Heart left ventricle (tissue), 16 donors: Measurements from ENCODE around the gene NPAS1. TPM values are rescaled to one million over a fixed set of nuclear protein-coding genes. Genes with fewer than 3 reads are reported as not detected.

ENCODE experiments used
- ATAC-seq, 4 donors: fragments of 200-7000 bp; cut with Tn5 transposase; one replicate each; pipeline ENCODE4 v1.9.1; 2020 to 2022; ENCODE audit warnings: moderate library complexity in 4 of 4, mild to moderate bottlenecking in 3 of 4, moderate number of reproducible peaks in 1 of 4
- DNase-seq, 5 donors: peaks; one replicate each; pipeline ENCODE4 v3.0.0-alpha.2; 2020
- H3K27ac ChIP-seq, 12 donors: fragments of 200-600 bp; sonication (generic) in 4 of 12; one replicate each; pipeline versions ENCODE4 v1.5.0 to v1.8.0; 2016 to 2022; ENCODE audit warnings: mild to moderate bottlenecking in 2 of 12
- H3K27me3 ChIP-seq, 9 donors: fragments of 200-600 bp; sonication (generic) in 2 of 9; one replicate each; pipeline versions ENCODE4 v1.5.1 to v1.8.0; 2016 to 2022; ENCODE audit warnings: mild to moderate bottlenecking in 3 of 9
- H3K36me3 ChIP-seq, 9 donors: fragments of 200-600 bp; sonication (generic) in 2 of 9; one replicate each; pipeline versions ENCODE4 v1.5.0 to v1.8.0; 2018 to 2022; ENCODE audit warnings: mild to moderate bottlenecking in 2 of 9
- H3K4me1 ChIP-seq, 12 donors: fragments of 200-600 bp; sonication (generic) in 4 of 12; one replicate each; pipeline versions ENCODE4 v1.5.0 to v1.8.0; 2016 to 2022; ENCODE audit warnings: mild to moderate bottlenecking in 3 of 12
- H3K4me3 ChIP-seq, 12 donors: fragments of 200-600 bp; sonication (generic) in 4 of 12; one replicate each; pipeline versions ENCODE4 v1.5.0 to v1.8.0; 2017 to 2022; ENCODE audit warnings: mild to moderate bottlenecking in 9 of 12, moderate library complexity in 4 of 12
- H3K9me3 ChIP-seq, 12 donors: fragments of 200-600 bp; sonication (generic) in 4 of 12; one replicate each; pipeline versions ENCODE4 v1.5.0 to v1.8.0; 2016 to 2022; ENCODE audit warnings: mild to moderate bottlenecking in 1 of 12
- CTCF ChIP-seq, 12 donors: fragments of 200-600 bp; sonication (generic) in 4 of 12; IDR thresholded peaks; one replicate each; pipeline versions ENCODE4 v1.5.0 to v1.8.0; 2018 to 2022; ENCODE audit warnings: antibody characterized with exemption in 12 of 12, mild to moderate bottlenecking in 5 of 12
- POLR2A ChIP-seq, 2 donors: fragments of 450-650 bp; IDR thresholded peaks; one replicate each; pipeline ENCODE4 v1.6.1; 2017; ENCODE audit warnings: antibody characterized with exemption in 2 of 2, mild to moderate bottlenecking in 2 of 2, moderate library complexity in 2 of 2
- WGBS, 4 donors: extraction: QIAGEN DNeasy Blood & Tissue Kit in 2 of 4; methylation state at CpG; one replicate each; pipeline versions ENCODE4 v1.1.5 to v1.1.7; 2013 to 2018; 5-methylcytosine and 5-hydroxymethylcytosine counted together
- intact Hi-C, 10 donors: fragments of 100-400 bp; cut with DNase I; formaldehyde crosslinking; loops; one replicate each; pipeline versions ENCODE4 v1.11.1 to v1.14.2; 2022
- polyA plus RNA-seq, 2 donors: library from polyadenylated mRNA; stranded (reverse); fragments of 200-250 nt; gene quantifications; one replicate each; pipeline ENCODE4 v1.2.3, GENCODE V29; 2013
- total RNA-seq, 9 donors: library from RNA; depleted of rRNA in 2 of 9; stranded (reverse); fragments of >200 nt in 2 of 9; fragmentation: NEBNext Ultra II Directional in 3 of 9; extraction: Animal tissue kit (Norgen Biotek cat#: 25700) in 3 of 9; gene quantifications; one replicate each; pipeline versions ENCODE4 v1.1.0 to v1.2.4, GENCODE V29; 2016 to 2023
- donor health status: ischemic (EF 13 %, LVEDD 7.1; RV severe dilation, severe dysfunction).
- donor health status: healthy with polysubstance abuse.
- donor health status: DM: no; HTN: yes; CAD: no.
- donor health status: DM: no; HTN: no; CAD: no.
- donor health status: ischemic (EF 25% LVEDD 6.9; RV normal size, moderate dysfunction).
- donor health status: ischemic (EF 25% LVEDD 5.7; RV mildly dilated, moderate dysfunction).
- donor health status: healthy.
- donor health status: DM: yes; HTN: yes; CAD: no.
- donor health status: ischemic (EF 35%, LVEDD 5.7; RV mildly dilated, moderate dysfunction).
- donor health status: nonischemic (EF 11% LVEDD 7.7; RV severe dilation, severe dysfunction).
- donor health status: DM: yes; HTN: yes; CAD: no.
- donor health status: PGD.
- donor health status: ischemic (EF 29% LVEDD 5.4; RV normal size, mild dysfunction).
- donor health status: nonischemic (EF 23%, LVEDD 6.1; RV moderate dilation, normal function).

Gene NPAS1
- total and polyA plus RNA-seq, 11 donors = 0.16 to 1.3 (median 0.69) TPM; not detected in 1

GRCh38 chr19:46999878-47000277 is 19.8 kb upstream of the NPAS1 start:
- Histone ChIP-seq H3K27ac (no peak overlapping the region), H3K27me3 (peaks cover 0 to 11% (median 0%) of the 10 kb centered on the region in 9 donors), H3K4me1 (peaks cover 0 to 28% (median 15%) of the 10 kb centered on the region in 12 donors), H3K36me3 (peaks cover 0 to 57% (median 45%) of the 10 kb centered on the region in 9 donors), H3K9me3 (no peaks in the 10 kb centered on the region), H3K4me3 (no peak overlapping the region)
- intact Hi-C loops = loop anchor here in 6 of 10 donors (10.0 kb wide), 3 partner anchors 235 to 255 kb away; partner anchors contain the start of genes FKRP (in 1 of the 6) and STRN4 (in 1 of the 6)
- 88 to 95% (median 94%) methylated on average over 10 to 14 of the region's 14 CpGs for WGBS, 4 donors
- ATAC-seq = no peak
- TF ChIP-seq POLR2A (IDR thresholded peaks at IDR 0.05) (no peak), CTCF (IDR thresholded peaks at IDR 0.05) (no peak)
- peak in 1 of 5 donors; percentile 27 for DNase-seq

DNA sequence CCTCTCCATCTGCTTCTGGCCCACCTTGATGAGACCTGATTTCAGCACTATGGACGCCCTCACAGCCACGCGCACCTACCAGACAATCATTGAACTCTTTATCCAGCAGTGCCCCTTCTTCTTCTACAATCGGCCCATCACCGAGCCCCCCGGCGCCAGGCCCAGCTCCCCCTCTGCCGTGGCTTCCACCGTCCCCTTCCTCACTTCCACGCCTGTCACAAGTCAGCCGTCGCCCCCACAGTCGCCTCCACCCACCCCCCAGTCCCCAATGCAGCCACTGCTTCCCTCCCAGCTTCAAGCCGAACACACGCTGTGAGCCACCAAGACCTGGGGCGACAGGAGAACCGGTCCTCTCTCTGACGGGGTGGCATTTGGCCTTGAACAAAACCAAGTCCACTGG is 19.3 kb upstream of the NPAS1 start:
- WGBS, 4 donors = 94 to 96% (median 95%) methylated on average over 18 of the region's 18 CpGs
- no peaks in the 10 kb centered on the region for H3K9me3 ChIP-seq
- H3K36me3 ChIP-seq = peaks cover 0 to 52% (median 45%) of the 10 kb centered on the region in 9 donors
- ATAC-seq (no peak), DNase-seq (no peak)
- H3K27ac ChIP-seq = no peak overlapping the region
- TF ChIP-seq POLR2A (IDR thresholded peaks at IDR 0.05) = no peak
- TF ChIP-seq CTCF (IDR thresholded peaks at IDR 0.05) = no peak
- H3K27me3 ChIP-seq = peaks cover 0 to 11% (median 0%) of the 10 kb centered on the region in 9 donors
- H3K4me1 ChIP-seq = peaks cover 0 to 25% (median 14%) of the 10 kb centered on the region in 12 donors
- intact Hi-C loops = no loop called here
- no peak overlapping the region for H3K4me3 ChIP-seq

DNA sequence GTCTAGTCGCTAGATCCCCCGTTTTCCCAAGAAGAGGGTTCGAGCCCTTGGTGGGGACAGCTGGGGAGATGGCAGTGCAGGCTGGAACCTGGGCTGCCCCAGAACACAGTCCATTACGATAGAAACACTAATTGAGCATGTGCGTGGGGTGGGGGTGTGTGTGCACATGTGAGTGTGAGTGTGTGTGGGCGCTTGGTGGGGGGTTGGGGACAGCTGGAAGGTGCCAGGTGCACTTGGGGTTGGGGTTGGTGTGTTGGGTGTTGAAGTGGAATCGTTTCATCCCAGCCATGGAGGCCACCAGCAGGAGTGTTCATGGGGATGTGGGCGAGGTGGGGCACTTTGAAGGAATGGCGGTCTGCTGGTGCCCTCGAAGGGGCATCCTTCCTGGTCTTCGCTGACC is 18.1 kb upstream of the NPAS1 start:
- peaks cover 0 to 20% (median 14%) of the 10 kb centered on the region in 12 donors for H3K4me1 ChIP-seq
- intact Hi-C loops = no loop called here
- H3K27me3 ChIP-seq = peaks cover 0 to 11% (median 0%) of the 10 kb centered on the region in 9 donors
- DNase-seq (no peak), ATAC-seq (no peak)
- no peak for TF ChIP-seq POLR2A (IDR thresholded peaks at IDR 0.05)
- TF ChIP-seq CTCF (IDR thresholded peaks at IDR 0.05) = no peak
- H3K36me3 ChIP-seq = peaks cover 0 to 49% (median 45%) of the 10 kb centered on the region in 9 donors
- 90 to 94% (median 93%) methylated on average over 8 to 11 of the region's 11 CpGs for WGBS, 4 donors
- no peak overlapping the region for H3K4me3 ChIP-seq
- H3K27ac ChIP-seq = no peak overlapping the region
- H3K9me3 ChIP-seq = no peaks in the 10 kb centered on the region

GRCh38 chr19:47002106-47002766 is 17.4 kb upstream of the NPAS1 start:
- 68 to 82% (median 81%) methylated on average over 20 to 23 of the region's 23 CpGs for WGBS, 4 donors
- peaks cover 0 to 44% (median 39%) of the 10 kb centered on the region in 9 donors for H3K36me3 ChIP-seq
- intact Hi-C loops = no loop called here
- peak in 3 of 4 donors; percentile 14 to 40 (median 38) for ATAC-seq
- peaks cover 0 to 11% (median 0%) of the 10 kb centered on the region in 9 donors for H3K27me3 ChIP-seq
- no peaks in the 10 kb centered on the region for H3K9me3 ChIP-seq
- TF ChIP-seq POLR2A (IDR thresholded peaks at IDR 0.05) = no peak
- peak in 10 of 12 donors; percentile 9 to 49 (median 21) for TF ChIP-seq CTCF (IDR thresholded peaks at IDR 0.05)
- no peak overlapping the region for H3K27ac ChIP-seq
- DNase-seq = no peak
- H3K4me3 ChIP-seq = no peak overlapping the region
- H3K4me1 ChIP-seq = peaks cover 0 to 20% (median 14%) of the 10 kb centered on the region in 12 donors
